Activated naive CD4-positive, alpha-beta T cell treated with anti-CD3 and anti-CD28 coated beads for 36 hours (primary cell): ENCODE data around the gene CALML3. TPM values are rescaled to one million over a fixed set of nuclear protein-coding genes. Genes with fewer than 3 reads are reported as not detected.
"Not testable (repeated sequence)": the region's sequence is repeated elsewhere in the genome, so short reads cannot be mapped to it uniquely, and the experiment has no call there.

Experiments used
- CTCF ChIA-PET: fragments of 350-600 bp; sonication (Branson Sonifier 250); formaldehyde crosslinking; loops from one replicate; lab custom pipeline; 2021; ENCODE audit warnings: antibody characterized with exemption; lab: Charles Lee
- DNase-seq: peaks from one replicate; pipeline ENCODE4 v3.0.0-alpha.2; 2020
- H3K27ac Mint-ChIP-seq: one replicate; pipeline ENCODE4 v1.8.0; 2021; ENCODE audit warnings: mild to moderate bottlenecking, mixed read lengths
- H3K27me3 Mint-ChIP-seq: one replicate; pipeline ENCODE4 v1.8.0; 2021; ENCODE audit warnings: low read depth, mixed read lengths
- H3K36me3 Mint-ChIP-seq: one replicate; pipeline ENCODE4 v1.8.0; 2021; ENCODE audit warnings: low read depth, mixed read lengths
- H3K4me1 Mint-ChIP-seq: one replicate; pipeline ENCODE4 v1.8.0; 2021; ENCODE audit warnings: low read depth, mixed read lengths
- H3K4me3 Mint-ChIP-seq: one replicate; pipeline ENCODE4 v1.8.0; 2021; ENCODE audit warnings: mild to moderate bottlenecking, moderate library complexity, mixed read lengths
- H3K9me3 Mint-ChIP-seq: one replicate; pipeline ENCODE4 v1.8.0; 2021; ENCODE audit warnings: mixed read lengths
- intact Hi-C: fragments of 100-400 bp; cut with micrococcal nuclease; formaldehyde crosslinking; loops from one replicate; pipeline ENCODE4 v1.15.1; 2023
- total RNA-seq, 2 experiments: library from RNA; stranded (reverse); gene quantifications; one replicate each; pipeline ENCODE4 v1.2.3, GENCODE V29; 2021

The CALML3 gene
- total RNA-seq, 2 experiments from 2014 or later, result not detected

GRCh38 chr10:5552376-5553321 is 27.9 kb downstream of the CALML3 start:
- Mint-ChIP-seq H3K4me3 (no peak overlapping the region), H3K4me1 (peaks cover 32% of the 10 kb centered on the region), H3K36me3 (no peaks in the 10 kb centered on the region), H3K27ac (no peak overlapping the region), H3K27me3 (no peaks in the 10 kb centered on the region), H3K9me3 (no peaks in the 10 kb centered on the region)
- CTCF ChIA-PET, result interaction anchor here (0.6 kb wide), 1 partner anchor 1093 kb away, joined by 3 read pairs; no protein-coding TSS in a partner anchor
- intact Hi-C loops, result loop anchor here (1.0 to 5.0 kb wide), 3 partner anchors 12 to 106 kb away; no protein-coding TSS in a partner anchor
- no peak for DNase-seq

GRCh38 chr10:5553400-5554170 is 28.8 kb downstream of the CALML3 start:
- Mint-ChIP-seq H3K4me3 (no peak overlapping the region), H3K9me3 (no peaks in the 10 kb centered on the region), H3K27ac (no peak overlapping the region), H3K4me1 (peaks cover 32% of the 10 kb centered on the region), H3K36me3 (no peaks in the 10 kb centered on the region), H3K27me3 (no peaks in the 10 kb centered on the region)
- intact Hi-C loops, result loop anchor here (2.0 to 5.0 kb wide), 2 partner anchors 74 to 107 kb away; no protein-coding TSS in a partner anchor
- CTCF ChIA-PET, result interaction anchor here (1.1 kb wide), 1 partner anchor 13 kb away, joined by 4 read pairs; no protein-coding TSS in a partner anchor
- DNase-seq, result no peak

GRCh38 chr10:5555021-5555510 is 30.3 kb downstream of the CALML3 start:
- Mint-ChIP-seq H3K36me3 (no peaks in the 10 kb centered on the region), H3K9me3 (no peaks in the 10 kb centered on the region), H3K4me1 (peaks cover 36% of the 10 kb centered on the region), H3K27me3 (no peaks in the 10 kb centered on the region), H3K27ac (no peak overlapping the region), H3K4me3 (no peak overlapping the region)
- intact Hi-C loops, result no loop called here
- CTCF ChIA-PET, result interaction anchor here (0.6 to 1.6 kb wide), 2 partner anchors 8 to 103 kb away, joined by 3 to 5 read pairs; no protein-coding TSS in a partner anchor
- no peak for DNase-seq

- Mint-ChIP-seq H3K4me1 (peaks cover 33% of the 10 kb centered on the region), H3K27ac (no peak overlapping the region), H3K9me3 (no peaks in the 10 kb centered on the region), H3K4me3 (no peak overlapping the region), H3K36me3 (no peaks in the 10 kb centered on the region), H3K27me3 (no peaks in the 10 kb centered on the region)
- no peak for DNase-seq
- CTCF ChIA-PET, result no interaction called here
- intact Hi-C loops, result no loop called here
These were observed 31.1 kb downstream of the CALML3 start for GRCh38 chr10:5555881-5556280.

- Mint-ChIP-seq H3K4me1 (peaks cover 27% of the 10 kb centered on the region), H3K9me3 (no peaks in the 10 kb centered on the region), H3K27me3 (no peaks in the 10 kb centered on the region), H3K36me3 (no peaks in the 10 kb centered on the region), H3K27ac (no peak overlapping the region), H3K4me3 (no peak overlapping the region)
- CTCF ChIA-PET, result no interaction called here
- intact Hi-C loops, result no loop called here
- DNase-seq, result no peak
These were observed 31.8 kb downstream of the CALML3 start for GRCh38 chr10:5556576-5556975.

GRCh38 chr10:5557040-5557721 is 32.4 kb downstream of the CALML3 start:
- CTCF ChIA-PET, result no interaction called here
- DNase-seq, result peak; percentile 2
- no peaks in the 10 kb centered on the region for H3K36me3 Mint-ChIP-seq

GRCh38 chr10:5557799-5558771 is 33.3 kb downstream of the CALML3 start:
- H3K27ac Mint-ChIP-seq, result no peak overlapping the region
- no peak for DNase-seq
- H3K4me1 Mint-ChIP-seq, result peaks cover 12% of the 10 kb centered on the region
- H3K9me3 Mint-ChIP-seq, result no peaks in the 10 kb centered on the region
- intact Hi-C loops, result no loop called here
- H3K4me3 Mint-ChIP-seq, result no peak overlapping the region
- no peaks in the 10 kb centered on the region for H3K36me3 Mint-ChIP-seq
- no peaks in the 10 kb centered on the region for H3K27me3 Mint-ChIP-seq
- CTCF ChIA-PET, result no interaction called here

More at GRCh38 chr10:5557040-5557721, 32.4 kb downstream of the CALML3 start:
- no peaks in the 10 kb centered on the region for H3K9me3 Mint-ChIP-seq
- no peak overlapping the region for H3K4me3 Mint-ChIP-seq
- H3K27ac Mint-ChIP-seq, result no peak overlapping the region
- H3K27me3 Mint-ChIP-seq, result no peaks in the 10 kb centered on the region
- intact Hi-C loops, result no loop called here
- peaks cover 21% of the 10 kb centered on the region for H3K4me1 Mint-ChIP-seq

- H3K4me1 Mint-ChIP-seq, result peaks cover 15% of the 10 kb centered on the region
- intact Hi-C loops, H3K27ac Mint-ChIP-seq, DNase-seq, H3K27me3 Mint-ChIP-seq, H3K36me3 Mint-ChIP-seq, H3K9me3 Mint-ChIP-seq, H3K4me3 Mint-ChIP-seq, CTCF ChIA-PET: not testable (repeated sequence)
These were observed 34.3 kb downstream of the CALML3 start for GRCh38 chr10:5559022-5559421.

- intact Hi-C loops, result no loop called here
- no peak overlapping the region for H3K4me3 Mint-ChIP-seq
- H3K4me1 Mint-ChIP-seq, result peaks cover 21% of the 10 kb centered on the region
- CTCF ChIA-PET, result no interaction called here
- H3K36me3 Mint-ChIP-seq, result no peaks in the 10 kb centered on the region
- no peaks in the 10 kb centered on the region for H3K27me3 Mint-ChIP-seq
- no peaks in the 10 kb centered on the region for H3K9me3 Mint-ChIP-seq
- no peak overlapping the region for H3K27ac Mint-ChIP-seq
- no peak for DNase-seq
These were observed 34.9 kb downstream of the CALML3 start for GRCh38 chr10:5559642-5560141.

- no peaks in the 10 kb centered on the region for H3K9me3 Mint-ChIP-seq
- H3K36me3 Mint-ChIP-seq, result no peaks in the 10 kb centered on the region
- CTCF ChIA-PET, result no interaction called here
- intact Hi-C loops, result no loop called here
- H3K4me1 Mint-ChIP-seq, result peaks cover 27% of the 10 kb centered on the region
- peak; percentile 2 for DNase-seq
- H3K27me3 Mint-ChIP-seq, result no peaks in the 10 kb centered on the region
- H3K27ac Mint-ChIP-seq, result no peak overlapping the region
- no peak overlapping the region for H3K4me3 Mint-ChIP-seq
These were observed 35.5 kb downstream of the CALML3 start for GRCh38 chr10:5560142-5560816.
